GM12892 (cell line): ENCODE results near the gene TMEM150C.

Source experiments
- POLR2A ChIP-seq: IDR thresholded peaks from 2 replicates; pipeline ENCODE4 v1.6.1; 2011; ENCODE audit warnings: low read depth, low read length, control low read depth
- POLR2AphosphoS5 ChIP-seq: IDR thresholded peaks from 2 replicates; pipeline ENCODE4 v1.6.1; 2011; ENCODE audit warnings: low read depth, low read length, control low read depth
- TAF1 ChIP-seq: IDR thresholded peaks from 2 replicates; pipeline ENCODE4 v1.6.1; 2011; ENCODE audit warnings: low read depth, mild to moderate bottlenecking, control low read depth, low read length, borderline replicate concordance

- TF ChIP-seq POLR2A (no peak), POLR2AphosphoS5 (no peak), TAF1 (no peak)
Measured at GRCh38 chr4:82577451-82577850, 15.7 kb upstream of the TMEM150C start.
